Neural cell (in vitro differentiated cells): ENCODE measurements around the gene FAF2. TPM values are rescaled to one million over a fixed set of nuclear protein-coding genes. Genes with fewer than 3 reads are reported as not detected.
"Not testable (repeated sequence)": the region's sequence is repeated elsewhere in the genome, so short reads cannot be mapped to it uniquely, and the experiment has no call there.

ENCODE experiments used
- H2AFZ ChIP-seq: fragments of 200-600, 300-800 bp; sonication (generic), shearing (Covaris generic); 2 replicates; pipeline ENCODE4 v1.6.0; 2014; ENCODE audit warnings: low read depth, mild to moderate bottlenecking, antibody characterized with exemption, low read length, moderate library complexity
- H3F3A ChIP-seq: fragments of 200-600 bp; shearing (Covaris generic); 2 replicates; pipeline ENCODE4 v1.6.1; 2016; ENCODE audit warnings: mild to moderate bottlenecking, moderate library complexity, mixed read lengths, antibody characterized with exemption, low read length; ENCODE audit not compliant: insufficient read depth, poor library complexity, severe bottlenecking
- H3K27ac ChIP-seq: fragments of 200-600, 300-800 bp; sonication (generic), shearing (Covaris generic); 2 replicates; pipeline ENCODE4 v1.5.1; 2014; ENCODE audit warnings: mild to moderate bottlenecking, low read length, moderate library complexity
- H3K27me3 ChIP-seq: fragments of 300-800, 200-600 bp; sonication (generic), shearing (Covaris generic); 2 replicates; pipeline ENCODE4 v1.6.0; 2014; ENCODE audit warnings: mild to moderate bottlenecking, low read depth, low read length, moderate library complexity; ENCODE audit not compliant: insufficient read depth
- H3K36me3 ChIP-seq: fragments of 300-800, 200-600 bp; sonication (generic), shearing (Covaris generic); 2 replicates; pipeline ENCODE4 v1.5.1; 2014; ENCODE audit warnings: mild to moderate bottlenecking, antibody characterized with exemption, low read length, moderate library complexity; ENCODE audit not compliant: insufficient read depth
- H3K4me2 ChIP-seq: fragments of 300-800, 200-600 bp; sonication (generic), shearing (Covaris generic); 2 replicates; pipeline ENCODE4 v1.6.0; 2014; ENCODE audit warnings: mild to moderate bottlenecking, low read length
- H3K4me3 ChIP-seq: fragments of 300-800, 200-600 bp; sonication (generic), shearing (Covaris generic); 2 replicates; pipeline ENCODE4 v1.5.1; 2014; ENCODE audit warnings: mild to moderate bottlenecking, low read length, moderate library complexity
- H3K79me2 ChIP-seq: fragments of 200-600 bp; shearing (Covaris generic); replicated peaks from 2 replicates; pipeline ENCODE4 v1.6.0; 2014; ENCODE audit warnings: mild to moderate bottlenecking, low read length, moderate library complexity; ENCODE audit not compliant: insufficient read depth
- H3K9ac ChIP-seq: fragments of 300-800, 200-600 bp; sonication (generic), shearing (Covaris generic); 2 replicates; pipeline ENCODE4 v1.6.1; 2016; ENCODE audit warnings: mild to moderate bottlenecking, low read length, mixed read lengths
- H3K9me2 ChIP-seq: fragments of 200-600 bp; shearing (Covaris generic); 2 replicates; pipeline ENCODE4 v1.6.1; 2016; ENCODE audit warnings: mild to moderate bottlenecking, low read length, mixed read lengths; ENCODE audit not compliant: insufficient read depth
- H3K9me3 ChIP-seq: fragments of 200-600, 300-800 bp; sonication (generic), shearing (Covaris generic); 2 replicates; pipeline ENCODE4 v1.6.1; 2016; ENCODE audit warnings: mild to moderate bottlenecking, mixed run types, low read length, moderate library complexity, mixed read lengths
- H4K20me1 ChIP-seq: fragments of 200-600 bp; shearing (Covaris generic); 2 replicates; pipeline ENCODE4 v1.6.1; 2016; ENCODE audit warnings: mild to moderate bottlenecking, mixed run types; ENCODE audit not compliant: insufficient read depth
- EP300 ChIP-seq: fragments of 450-650 bp; conservative IDR thresholded peaks from 2 replicates; pipeline ENCODE4 v1.6.1; 2014; ENCODE audit warnings: antibody characterized with exemption, mild to moderate bottlenecking, moderate library complexity; ENCODE audit not compliant: poor library complexity, severe bottlenecking
- EZH2 ChIP-seq: fragments of 200-600, 300-800 bp; shearing (Covaris generic), sonication (generic); IDR thresholded peaks from 2 replicates; pipeline ENCODE4 v1.6.1; 2014; ENCODE audit warnings: antibody characterized with exemption, low read length, borderline replicate concordance, mild to moderate bottlenecking; ENCODE audit not compliant: insufficient read depth, poor library complexity, severe bottlenecking
- MXI1 ChIP-seq: fragments of 450-650 bp; conservative IDR thresholded peaks from 2 replicates; pipeline ENCODE4 v1.6.1; 2014; ENCODE audit warnings: antibody characterized with exemption, mild to moderate bottlenecking; ENCODE audit not compliant: poor library complexity, severe bottlenecking
- POLR2AphosphoS5 ChIP-seq: IDR thresholded peaks from 2 replicates; pipeline ENCODE4 v1.6.1; 2012
- RAD21 ChIP-seq: fragments of 450-650 bp; conservative IDR thresholded peaks from 2 replicates; pipeline ENCODE4 v1.6.1; 2014; ENCODE audit warnings: antibody characterized with exemption, mild to moderate bottlenecking, moderate library complexity
- SMC3 ChIP-seq: fragments of 450-650 bp; conservative IDR thresholded peaks from 2 replicates; pipeline ENCODE4 v1.6.1; 2014; ENCODE audit warnings: antibody characterized with exemption, mild to moderate bottlenecking, moderate library complexity; ENCODE audit not compliant: poor library complexity
- TAF1 ChIP-seq: IDR thresholded peaks from 2 replicates; pipeline ENCODE4 v1.6.1; 2012; ENCODE audit warnings: low read depth
- polyA plus RNA-seq: library from polyadenylated mRNA; depleted of rRNA; stranded (reverse); fragments of >200 nt; gene quantifications from 2 replicates; pipeline ENCODE4 v1.2.3, GENCODE V29; 2014
- TF ChIP-seq, protein P1 (sequence below): IDR thresholded peaks from 2 replicates; pipeline ENCODE4 v1.6.1; 2012; ENCODE audit warnings: borderline replicate concordance
- TF ChIP-seq, protein P2 (sequence below): fragments of 450-650 bp; IDR thresholded peaks from 2 replicates; pipeline ENCODE4 v1.5.1; 2014; ENCODE audit warnings: antibody characterized with exemption, mild to moderate bottlenecking, moderate library complexity; ENCODE audit not compliant: poor library complexity, severe bottlenecking

Gene FAF2
- polyA plus RNA-seq, 1 donor from 2014 or later: 30.8 TPM

DNA sequence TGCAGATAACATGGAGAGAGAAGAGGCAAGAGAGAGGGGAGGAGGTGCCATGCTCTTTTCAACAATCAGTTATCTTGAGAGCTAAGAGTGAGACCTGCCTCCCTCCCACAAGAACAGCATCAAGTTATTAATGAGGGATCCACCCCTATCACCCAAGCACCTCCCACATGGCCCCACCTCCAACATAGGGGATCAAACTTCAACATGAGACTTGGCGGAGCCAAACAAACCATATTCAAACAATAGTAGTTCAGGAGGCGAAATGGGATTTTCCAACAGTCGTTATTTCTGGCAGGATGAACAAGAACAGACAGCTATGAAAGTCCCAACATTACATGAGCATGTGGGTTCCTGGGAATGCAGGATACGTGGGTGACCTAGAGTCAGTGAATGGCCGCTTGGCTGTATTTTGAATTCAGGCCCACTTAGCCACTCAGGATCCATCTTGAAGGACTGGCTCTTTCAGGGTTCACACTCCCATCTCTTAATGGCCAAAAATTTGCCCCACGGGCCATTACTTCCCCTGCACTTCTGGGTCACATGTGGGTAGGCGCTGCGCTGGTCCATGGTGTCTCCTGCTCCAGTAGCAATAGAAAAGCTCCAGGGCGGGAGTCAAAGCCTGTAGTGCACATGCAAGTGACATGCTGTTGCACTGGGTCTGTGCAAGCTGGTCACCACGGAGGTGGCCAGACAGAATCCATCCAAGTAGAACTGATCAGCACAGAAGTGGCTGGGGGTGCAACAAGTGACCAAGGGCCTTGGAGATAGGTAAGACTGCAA lies 7.1 kb upstream of the FAF2 start:
- no peak overlapping the region for H3K4me3 ChIP-seq
- H3K9ac ChIP-seq: no peak overlapping the region
- no peak overlapping the region for H3K4me2 ChIP-seq
- H3K27me3 ChIP-seq: no peaks in the 10 kb centered on the region
- H3F3A ChIP-seq: no peaks in the 10 kb centered on the region
- H2AFZ ChIP-seq: no peak overlapping the region
- H3K27ac ChIP-seq: no peak overlapping the region
- no peaks in the 10 kb centered on the region for H3K9me3 ChIP-seq
- no peaks in the 10 kb centered on the region for H4K20me1 ChIP-seq
- H3K79me2 ChIP-seq: no peaks in the 10 kb centered on the region
- no peak for TF ChIP-seq POLR2AphosphoS5
- TF ChIP-seq SMC3: no peak
- TF ChIP-seq TAF1: no peak
- TF ChIP-seq, protein P1, sequence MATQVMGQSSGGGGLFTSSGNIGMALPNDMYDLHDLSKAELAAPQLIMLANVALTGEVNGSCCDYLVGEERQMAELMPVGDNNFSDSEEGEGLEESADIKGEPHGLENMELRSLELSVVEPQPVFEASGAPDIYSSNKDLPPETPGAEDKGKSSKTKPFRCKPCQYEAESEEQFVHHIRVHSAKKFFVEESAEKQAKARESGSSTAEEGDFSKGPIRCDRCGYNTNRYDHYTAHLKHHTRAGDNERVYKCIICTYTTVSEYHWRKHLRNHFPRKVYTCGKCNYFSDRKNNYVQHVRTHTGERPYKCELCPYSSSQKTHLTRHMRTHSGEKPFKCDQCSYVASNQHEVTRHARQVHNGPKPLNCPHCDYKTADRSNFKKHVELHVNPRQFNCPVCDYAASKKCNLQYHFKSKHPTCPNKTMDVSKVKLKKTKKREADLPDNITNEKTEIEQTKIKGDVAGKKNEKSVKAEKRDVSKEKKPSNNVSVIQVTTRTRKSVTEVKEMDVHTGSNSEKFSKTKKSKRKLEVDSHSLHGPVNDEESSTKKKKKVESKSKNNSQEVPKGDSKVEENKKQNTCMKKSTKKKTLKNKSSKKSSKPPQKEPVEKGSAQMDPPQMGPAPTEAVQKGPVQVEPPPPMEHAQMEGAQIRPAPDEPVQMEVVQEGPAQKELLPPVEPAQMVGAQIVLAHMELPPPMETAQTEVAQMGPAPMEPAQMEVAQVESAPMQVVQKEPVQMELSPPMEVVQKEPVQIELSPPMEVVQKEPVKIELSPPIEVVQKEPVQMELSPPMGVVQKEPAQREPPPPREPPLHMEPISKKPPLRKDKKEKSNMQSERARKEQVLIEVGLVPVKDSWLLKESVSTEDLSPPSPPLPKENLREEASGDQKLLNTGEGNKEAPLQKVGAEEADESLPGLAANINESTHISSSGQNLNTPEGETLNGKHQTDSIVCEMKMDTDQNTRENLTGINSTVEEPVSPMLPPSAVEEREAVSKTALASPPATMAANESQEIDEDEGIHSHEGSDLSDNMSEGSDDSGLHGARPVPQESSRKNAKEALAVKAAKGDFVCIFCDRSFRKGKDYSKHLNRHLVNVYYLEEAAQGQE: no peak
- no peak for TF ChIP-seq RAD21
- TF ChIP-seq MXI1: no peak
- H3K36me3 ChIP-seq: no peaks in the 10 kb centered on the region
- H3K9me2 ChIP-seq: no peaks in the 10 kb centered on the region

DNA sequence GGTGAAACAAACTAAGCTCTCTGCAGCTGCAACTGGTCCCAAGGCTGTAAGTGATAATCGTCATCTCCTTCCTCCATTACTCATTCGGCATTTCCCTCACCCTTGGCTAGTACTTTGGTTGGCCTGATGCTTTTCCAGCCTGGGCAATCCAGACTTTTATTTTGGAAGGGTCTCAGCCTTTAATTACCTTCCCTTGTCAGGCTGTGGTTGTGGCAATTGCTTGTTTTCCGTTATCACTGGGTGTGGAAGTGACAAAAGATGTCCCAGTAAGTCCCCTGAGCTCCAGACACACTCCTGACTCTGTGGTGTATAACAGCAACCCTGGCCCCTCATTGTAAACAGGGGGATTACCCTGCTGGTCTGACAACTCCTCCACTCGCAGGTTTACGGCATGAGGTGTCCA lies 6.3 kb upstream of the FAF2 start:
- H3K9ac ChIP-seq: no peak overlapping the region

DNA sequence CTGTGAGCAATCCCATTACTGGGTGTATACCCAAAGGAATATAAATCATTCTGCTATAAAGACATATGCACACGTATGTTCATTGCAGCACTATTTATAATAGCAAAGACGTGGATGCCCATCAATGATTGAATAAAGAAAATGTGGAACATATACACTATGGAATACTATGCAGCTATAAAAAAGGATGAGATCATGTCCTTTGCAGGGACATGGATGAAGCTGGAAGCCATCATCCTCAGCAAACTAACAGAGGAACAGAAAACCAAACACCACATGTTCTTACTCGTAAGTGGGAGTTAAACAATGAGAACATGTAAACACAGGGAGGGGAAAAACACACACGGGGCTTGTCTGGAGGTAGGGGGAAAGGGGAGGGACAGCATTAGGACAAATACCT lies 5.3 kb upstream of the FAF2 start:
- H3K4me2 ChIP-seq, H3K79me2 ChIP-seq, H2AFZ ChIP-seq, H3K36me3 ChIP-seq, H3K4me3 ChIP-seq, H3K9me2 ChIP-seq, H3K9ac ChIP-seq, H3K27ac ChIP-seq, H3K9me3 ChIP-seq, H3K27me3 ChIP-seq, H4K20me1 ChIP-seq, H3F3A ChIP-seq: not testable (repeated sequence)

More for the DNA sequence above, 6.3 kb upstream of the FAF2 start:
- no peaks in the 10 kb centered on the region for H3K9me3 ChIP-seq
- H4K20me1 ChIP-seq: no peaks in the 10 kb centered on the region
- no peaks in the 10 kb centered on the region for H3F3A ChIP-seq
- no peak for TF ChIP-seq POLR2AphosphoS5
- no peak for TF ChIP-seq EP300
- TF ChIP-seq EZH2: no peak
- TF ChIP-seq MXI1: no peak
- TF ChIP-seq RAD21: no peak
- TF ChIP-seq, protein P2, sequence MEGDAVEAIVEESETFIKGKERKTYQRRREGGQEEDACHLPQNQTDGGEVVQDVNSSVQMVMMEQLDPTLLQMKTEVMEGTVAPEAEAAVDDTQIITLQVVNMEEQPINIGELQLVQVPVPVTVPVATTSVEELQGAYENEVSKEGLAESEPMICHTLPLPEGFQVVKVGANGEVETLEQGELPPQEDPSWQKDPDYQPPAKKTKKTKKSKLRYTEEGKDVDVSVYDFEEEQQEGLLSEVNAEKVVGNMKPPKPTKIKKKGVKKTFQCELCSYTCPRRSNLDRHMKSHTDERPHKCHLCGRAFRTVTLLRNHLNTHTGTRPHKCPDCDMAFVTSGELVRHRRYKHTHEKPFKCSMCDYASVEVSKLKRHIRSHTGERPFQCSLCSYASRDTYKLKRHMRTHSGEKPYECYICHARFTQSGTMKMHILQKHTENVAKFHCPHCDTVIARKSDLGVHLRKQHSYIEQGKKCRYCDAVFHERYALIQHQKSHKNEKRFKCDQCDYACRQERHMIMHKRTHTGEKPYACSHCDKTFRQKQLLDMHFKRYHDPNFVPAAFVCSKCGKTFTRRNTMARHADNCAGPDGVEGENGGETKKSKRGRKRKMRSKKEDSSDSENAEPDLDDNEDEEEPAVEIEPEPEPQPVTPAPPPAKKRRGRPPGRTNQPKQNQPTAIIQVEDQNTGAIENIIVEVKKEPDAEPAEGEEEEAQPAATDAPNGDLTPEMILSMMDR: no peak
- TF ChIP-seq SMC3: no peak
- TF ChIP-seq, protein P1: no peak
- no peak for TF ChIP-seq TAF1
- H3K27me3 ChIP-seq: no peaks in the 10 kb centered on the region
- no peak overlapping the region for H3K4me3 ChIP-seq
- H3K27ac ChIP-seq: no peak overlapping the region
- H3K9me2 ChIP-seq: no peaks in the 10 kb centered on the region
- H3K79me2 ChIP-seq: no peaks in the 10 kb centered on the region
- no peaks in the 10 kb centered on the region for H3K36me3 ChIP-seq
- H3K4me2 ChIP-seq: no peak overlapping the region
- H2AFZ ChIP-seq: no peak overlapping the region
